GM21447 (cell line): ENCODE measurements around the gene SENP1.

ENCODE experiments used
- ATAC-seq: cut with Tn5 transposase; IDR thresholded peaks from one replicate; pipeline ENCODE4 v1.9.1; 2021; ENCODE audit not compliant: unreplicated experiment

Gene SENP1

GRCh38 chr12:48037267-48037915 lies 68.5 kb downstream of the SENP1 start:
- no peak for ATAC-seq

GRCh38 chr12:48036818-48037217 lies 69.1 kb downstream of the SENP1 start:
- ATAC-seq: no peak

- ATAC-seq: no peak
Observed at GRCh38 chr12:48034835-48035805, 70.8 kb downstream of the SENP1 start.

- ATAC-seq: no peak
Observed at GRCh38 chr12:48033451-48033850, 72.4 kb downstream of the SENP1 start.

- ATAC-seq: no peak
Observed at GRCh38 chr12:48032597-48032996, 73.3 kb downstream of the SENP1 start.

GRCh38 chr12:48031135-48031960 lies 74.5 kb downstream of the SENP1 start:
- ATAC-seq: no peak

GRCh38 chr12:48030173-48030650 lies 75.7 kb downstream of the SENP1 start:
- no peak for ATAC-seq

- ATAC-seq: no peak
Observed at GRCh38 chr12:48029491-48030172, 76.2 kb downstream of the SENP1 start.

- ATAC-seq: no peak
Observed at GRCh38 chr12:48028541-48029431, 77.1 kb downstream of the SENP1 start.

- no peak for ATAC-seq
Observed at GRCh38 chr12:48027183-48028002, 78.5 kb downstream of the SENP1 start.

GRCh38 chr12:48026060-48026827 lies 79.6 kb downstream of the SENP1 start:
- ATAC-seq: no peak

- no peak for ATAC-seq
Observed at GRCh38 chr12:48025281-48025680, 80.6 kb downstream of the SENP1 start.

- ATAC-seq: no peak
Observed at GRCh38 chr12:48024735-48025134, 81.1 kb downstream of the SENP1 start.

GRCh38 chr12:48023386-48023785 lies 82.5 kb downstream of the SENP1 start:
- ATAC-seq: no peak

- ATAC-seq: no peak
Observed at GRCh38 chr12:48022676-48023385, 83.0 kb downstream of the SENP1 start.

GRCh38 chr12:48022180-48022521 lies 83.7 kb downstream of the SENP1 start:
- ATAC-seq: no peak

- ATAC-seq: no peak
Observed at GRCh38 chr12:48021485-48022179, 84.2 kb downstream of the SENP1 start.
